HCT116 (cell line): ENCODE data around the gene PDP2.

Experiments used
- POLR2A ChIP-seq: IDR thresholded peaks from 2 replicates; pipeline ENCODE4 v1.7.0; 2011; ENCODE audit warnings: borderline replicate concordance; ENCODE audit not compliant: insufficient read depth, insufficient read length; ENCODE audit errors: extremely low read depth
- TCF7L2 ChIP-seq: IDR thresholded peaks from 2 replicates; pipeline ENCODE4 v1.7.0; 2011; ENCODE audit warnings: borderline replicate concordance, inconsistent platforms; ENCODE audit not compliant: insufficient read depth, insufficient read length; ENCODE audit errors: extremely low read depth
- TF ChIP-seq, protein P1 (sequence below), 3 experiments: fragments of 200-600 bp in 1 of 3; sonication (generic) in 1 of 3; IDR thresholded peaks in 2 of 3; conservative IDR thresholded peaks in 1 of 3; 2 replicates each; pipeline ENCODE4 v1.5.1; 2012 to 2017; ENCODE audit warnings: low read depth in 2 of 3, low read length in 2 of 3, antibody characterized with exemption in 1 of 3, borderline replicate concordance in 1 of 3, control low read depth in 1 of 3, mild to moderate bottlenecking in 1 of 3, mixed read lengths in 1 of 3, mixed run types in 1 of 3, moderate library complexity in 1 of 3; ENCODE audit not compliant: insufficient read depth in 1 of 3
- TF ChIP-seq, protein P2 (sequence below): IDR thresholded peaks from 2 replicates; pipeline ENCODE4 v1.6.1; 2012
- TF ChIP-seq, protein P3 (sequence below): IDR thresholded peaks from 2 replicates; pipeline ENCODE4 v1.6.1; 2012

DNA sequence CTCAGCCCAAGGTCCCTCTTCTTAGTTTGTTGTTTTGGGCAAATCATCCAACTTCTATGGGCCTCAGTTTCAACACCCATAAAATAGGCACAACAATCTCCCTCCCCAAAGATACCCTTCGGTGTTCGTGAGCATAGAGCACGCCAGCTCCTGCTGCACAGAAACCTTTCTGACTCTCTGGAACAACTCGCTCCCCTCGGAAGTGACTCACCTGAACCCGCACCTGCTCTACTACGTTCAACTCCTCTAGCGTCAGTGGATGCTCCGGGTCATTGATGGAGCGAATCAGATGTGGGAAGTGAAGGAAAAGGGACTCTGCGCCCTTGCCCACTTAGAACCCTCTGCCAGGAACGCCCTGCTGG, 53.4 kb downstream of the PDP2 start:
- TF ChIP-seq, protein P1, sequence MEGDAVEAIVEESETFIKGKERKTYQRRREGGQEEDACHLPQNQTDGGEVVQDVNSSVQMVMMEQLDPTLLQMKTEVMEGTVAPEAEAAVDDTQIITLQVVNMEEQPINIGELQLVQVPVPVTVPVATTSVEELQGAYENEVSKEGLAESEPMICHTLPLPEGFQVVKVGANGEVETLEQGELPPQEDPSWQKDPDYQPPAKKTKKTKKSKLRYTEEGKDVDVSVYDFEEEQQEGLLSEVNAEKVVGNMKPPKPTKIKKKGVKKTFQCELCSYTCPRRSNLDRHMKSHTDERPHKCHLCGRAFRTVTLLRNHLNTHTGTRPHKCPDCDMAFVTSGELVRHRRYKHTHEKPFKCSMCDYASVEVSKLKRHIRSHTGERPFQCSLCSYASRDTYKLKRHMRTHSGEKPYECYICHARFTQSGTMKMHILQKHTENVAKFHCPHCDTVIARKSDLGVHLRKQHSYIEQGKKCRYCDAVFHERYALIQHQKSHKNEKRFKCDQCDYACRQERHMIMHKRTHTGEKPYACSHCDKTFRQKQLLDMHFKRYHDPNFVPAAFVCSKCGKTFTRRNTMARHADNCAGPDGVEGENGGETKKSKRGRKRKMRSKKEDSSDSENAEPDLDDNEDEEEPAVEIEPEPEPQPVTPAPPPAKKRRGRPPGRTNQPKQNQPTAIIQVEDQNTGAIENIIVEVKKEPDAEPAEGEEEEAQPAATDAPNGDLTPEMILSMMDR (IDR thresholded peaks at IDR 0.05 in 2 of 3, conservative IDR thresholded peaks at IDR 0.05 in 1 of 3; ENCODE audit: borderline replicate concordance in 1 of 3, insufficient read depth in 1 of 3, low read depth in 2 of 3, low read length in 2 of 3): no peak
- TF ChIP-seq, protein P2, sequence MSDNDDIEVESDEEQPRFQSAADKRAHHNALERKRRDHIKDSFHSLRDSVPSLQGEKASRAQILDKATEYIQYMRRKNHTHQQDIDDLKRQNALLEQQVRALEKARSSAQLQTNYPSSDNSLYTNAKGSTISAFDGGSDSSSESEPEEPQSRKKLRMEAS: no peak
- TF ChIP-seq POLR2A (no peak), TCF7L2 (no peak)
- TF ChIP-seq, protein P3, sequence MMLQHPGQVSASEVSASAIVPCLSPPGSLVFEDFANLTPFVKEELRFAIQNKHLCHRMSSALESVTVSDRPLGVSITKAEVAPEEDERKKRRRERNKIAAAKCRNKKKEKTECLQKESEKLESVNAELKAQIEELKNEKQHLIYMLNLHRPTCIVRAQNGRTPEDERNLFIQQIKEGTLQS: no peak
